Activated T-cell treated with anti-CD3 and anti-CD28 coated beads, Interleukin-2, amount 50 U/mL, for 4 hours (primary cell): ENCODE results near the gene SNTG2. TPM values are rescaled to one million over a fixed set of nuclear protein-coding genes. Genes with fewer than 3 reads are reported as not detected.

Experiments
- ATAC-seq, 2 donors: fragments of 200-7000 bp; cut with Tn5 transposase; one replicate each; pipeline ENCODE4 v1.10.0; 2021
- DNase-seq: peaks from one replicate; pipeline ENCODE4 v3.0.0-alpha.2; 2020
- H3K27me3 Mint-ChIP-seq: one replicate; pipeline ENCODE4 v1.8.0; 2021; ENCODE audit warnings: low read depth, mixed read lengths
- H3K36me3 Mint-ChIP-seq: one replicate; pipeline ENCODE4 v1.8.0; 2022; ENCODE audit warnings: mixed read lengths; ENCODE audit not compliant: insufficient read depth
- H3K4me1 Mint-ChIP-seq: one replicate; pipeline ENCODE4 v1.8.0; 2021; ENCODE audit warnings: low read depth, mixed read lengths
- H3K4me3 Mint-ChIP-seq: one replicate; pipeline ENCODE4 v1.8.0; 2021; ENCODE audit warnings: mild to moderate bottlenecking, moderate library complexity, mixed read lengths
- H3K9me3 Mint-ChIP-seq: one replicate; pipeline ENCODE4 v1.8.0; 2021; ENCODE audit warnings: mixed read lengths
- total RNA-seq, 3 donors: library from RNA; stranded (reverse); gene quantifications; one replicate each; pipeline ENCODE4 v1.2.1, GENCODE V29; 2021

The SNTG2 gene
- total RNA-seq, 3 donors from 2014 or later = 0.22 to 1.0 (median 0.98) TPM

DNA sequence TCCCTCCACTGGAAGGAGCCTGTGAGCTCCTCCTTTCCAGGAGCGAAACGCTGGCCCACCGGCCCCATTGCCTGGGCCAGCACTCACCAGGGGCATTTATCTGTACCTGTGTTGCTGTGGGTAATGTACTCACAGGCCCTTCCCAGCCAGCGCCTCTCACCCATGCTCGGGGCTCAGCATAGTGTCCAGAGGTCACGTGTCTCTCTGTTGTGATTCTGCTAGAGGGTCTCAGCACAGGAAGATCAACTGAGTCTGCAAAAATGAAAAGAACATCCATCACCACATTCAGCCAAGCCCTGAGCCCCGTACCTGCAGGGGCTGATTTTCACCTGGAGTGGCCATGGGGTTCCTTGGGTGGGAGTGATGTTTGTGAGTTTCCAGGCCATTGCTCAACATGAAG, 359.6 kb downstream of the SNTG2 start:
- ATAC-seq = no peak
- H3K27me3 Mint-ChIP-seq = no peaks in the 10 kb centered on the region
- H3K4me3 Mint-ChIP-seq = no peak overlapping the region
- DNase-seq = no peak
- no peaks in the 10 kb centered on the region for H3K4me1 Mint-ChIP-seq
- no peaks in the 10 kb centered on the region for H3K9me3 Mint-ChIP-seq
- H3K36me3 Mint-ChIP-seq = no peaks in the 10 kb centered on the region

DNA sequence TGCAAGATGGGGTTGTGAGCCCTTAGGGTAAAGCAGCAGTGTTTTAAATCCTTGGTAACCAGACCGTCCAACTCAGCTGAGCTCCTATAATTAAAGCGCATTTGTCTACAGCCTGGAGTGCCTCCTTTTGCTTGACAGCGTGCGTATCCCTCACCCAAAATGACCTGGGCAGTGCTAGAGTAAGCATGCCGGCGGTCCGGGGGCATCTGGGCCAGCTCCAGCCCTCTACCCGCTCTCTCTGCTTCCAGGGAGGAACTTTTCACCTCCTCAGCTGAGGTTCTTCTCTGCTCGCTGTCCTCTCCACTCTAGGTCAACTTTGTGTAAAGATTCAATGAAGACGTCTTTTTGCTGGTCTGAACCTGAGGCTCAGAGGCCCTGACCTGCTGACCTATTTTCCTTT, 360.2 kb downstream of the SNTG2 start:
- ATAC-seq (no peak), DNase-seq (no peak)
- Mint-ChIP-seq H3K4me3 (no peak overlapping the region), H3K4me1 (no peaks in the 10 kb centered on the region), H3K27me3 (peaks cover 1% of the 10 kb centered on the region), H3K36me3 (peaks cover 2% of the 10 kb centered on the region), H3K9me3 (no peaks in the 10 kb centered on the region)

DNA sequence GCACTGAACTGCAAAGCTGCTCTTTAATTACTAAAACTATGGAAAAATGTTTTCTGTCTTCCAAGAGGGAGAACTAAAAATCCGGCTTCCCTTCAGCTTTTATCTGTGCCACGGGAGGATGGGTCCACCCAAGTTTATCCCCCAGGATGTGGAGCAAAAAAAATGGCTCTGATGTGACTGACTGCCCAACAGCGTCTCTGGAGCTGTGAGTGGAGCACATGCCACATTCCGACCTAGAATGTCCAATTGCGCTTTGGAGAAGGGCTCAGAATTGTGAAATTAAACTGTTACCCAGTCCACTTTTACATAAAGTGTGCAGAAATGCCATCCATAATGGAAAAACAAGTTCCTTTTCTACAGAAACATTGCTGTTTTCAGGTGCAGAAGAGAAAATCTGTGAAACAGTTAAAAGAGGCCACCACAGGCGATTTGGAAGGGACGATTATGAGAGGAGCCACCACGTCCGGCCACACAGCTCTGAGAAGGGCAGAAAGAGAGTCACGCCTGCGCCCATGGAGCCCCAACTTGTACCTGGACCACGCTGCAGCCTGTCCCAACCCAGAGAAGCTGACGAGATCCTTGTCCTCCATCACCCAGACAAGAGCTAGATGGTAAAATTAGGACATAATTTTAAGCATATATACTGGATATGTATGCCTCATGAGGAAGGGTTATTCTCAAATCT, 362.7 kb downstream of the SNTG2 start:
- ATAC-seq (no peak), DNase-seq (no peak)
- Mint-ChIP-seq H3K4me3 (no peak overlapping the region), H3K36me3 (peaks cover 4% of the 10 kb centered on the region), H3K27me3 (peaks cover 2% of the 10 kb centered on the region), H3K9me3 (no peaks in the 10 kb centered on the region), H3K4me1 (no peaks in the 10 kb centered on the region)

DNA sequence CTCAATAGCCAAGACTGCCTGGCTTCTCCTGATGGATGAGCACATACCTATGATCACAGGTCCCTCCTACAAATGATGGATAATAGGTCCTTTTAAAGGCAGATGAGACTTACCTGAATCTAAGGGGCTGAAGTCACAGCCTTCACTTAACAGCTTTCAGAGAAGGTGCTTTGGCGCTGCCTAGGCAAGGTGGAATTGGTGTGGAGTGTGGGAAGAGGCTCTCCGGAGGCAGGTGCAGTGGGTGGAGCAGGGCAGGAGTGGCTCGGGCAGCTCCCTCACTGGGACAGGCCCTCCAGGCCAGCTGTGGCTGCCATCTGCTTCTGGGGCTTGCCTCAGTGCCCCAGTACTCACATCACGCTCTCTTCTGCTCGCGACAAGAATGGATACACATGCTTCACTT, 363.6 kb downstream of the SNTG2 start:
- H3K4me1 Mint-ChIP-seq = no peaks in the 10 kb centered on the region
- H3K9me3 Mint-ChIP-seq = no peaks in the 10 kb centered on the region
- H3K36me3 Mint-ChIP-seq = peaks cover 4% of the 10 kb centered on the region
- ATAC-seq (no peak), DNase-seq (no peak)
- peaks cover 2% of the 10 kb centered on the region for H3K27me3 Mint-ChIP-seq
- no peak overlapping the region for H3K4me3 Mint-ChIP-seq

DNA sequence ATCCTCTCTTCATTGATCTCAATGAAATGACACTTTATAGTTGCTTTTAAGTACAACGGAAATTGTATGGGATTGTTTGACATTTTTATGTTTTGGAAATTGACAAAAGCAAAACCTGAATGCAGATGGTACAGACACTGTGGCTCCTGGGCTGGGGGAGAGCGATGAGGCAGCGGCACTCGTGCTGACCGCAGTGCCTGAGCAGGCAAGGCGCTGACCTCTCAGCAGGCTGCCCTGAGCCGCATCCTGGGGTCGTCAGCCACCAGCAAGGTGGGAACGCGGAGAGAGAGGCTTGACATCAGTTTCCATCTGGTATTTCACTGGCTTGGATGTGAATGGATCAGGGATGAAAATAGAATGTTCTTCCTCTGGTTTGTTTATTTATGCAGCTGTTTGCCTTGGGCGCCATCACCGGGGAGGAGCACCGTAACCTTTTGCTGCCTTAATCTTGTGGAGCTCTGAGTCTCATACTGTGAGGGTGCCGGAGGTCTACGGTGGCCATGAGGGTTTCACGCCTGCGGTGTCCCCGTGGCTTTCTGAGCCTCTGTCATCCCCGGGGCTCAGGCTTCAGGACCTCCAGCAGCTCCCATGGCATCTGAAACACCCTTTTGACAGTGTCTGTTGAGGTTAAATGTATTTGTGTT, 367.8 kb downstream of the SNTG2 start:
- Mint-ChIP-seq H3K4me3 (no peak overlapping the region), H3K4me1 (no peaks in the 10 kb centered on the region), H3K9me3 (no peaks in the 10 kb centered on the region), H3K27me3 (peaks cover 2% of the 10 kb centered on the region), H3K36me3 (peaks cover 4% of the 10 kb centered on the region)
- no peak for ATAC-seq
- no peak for DNase-seq

DNA sequence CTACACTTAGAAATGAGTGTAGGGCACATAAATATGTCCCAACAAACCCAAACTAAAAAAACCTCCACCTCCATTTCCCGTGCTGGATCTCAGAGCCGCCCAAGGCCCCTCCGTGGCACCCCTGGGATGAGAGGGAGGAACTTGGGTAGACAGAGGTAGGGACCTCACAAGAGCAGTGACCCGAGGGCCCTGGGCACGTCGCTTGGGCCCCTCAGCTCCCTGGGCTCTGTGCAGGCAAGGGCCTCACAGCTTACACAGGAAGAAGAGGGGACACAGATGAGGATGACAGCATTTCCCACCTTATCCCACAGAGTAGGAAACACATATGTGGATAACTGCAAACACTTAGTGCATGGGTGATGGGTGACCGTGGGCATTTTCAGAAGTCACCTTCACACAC, 368.7 kb downstream of the SNTG2 start:
- ATAC-seq (no peak), DNase-seq (no peak)
- H3K27me3 Mint-ChIP-seq = peaks cover 2% of the 10 kb centered on the region
- H3K4me3 Mint-ChIP-seq = no peak overlapping the region
- H3K9me3 Mint-ChIP-seq = no peaks in the 10 kb centered on the region
- peaks cover 4% of the 10 kb centered on the region for H3K36me3 Mint-ChIP-seq
- no peaks in the 10 kb centered on the region for H3K4me1 Mint-ChIP-seq

DNA sequence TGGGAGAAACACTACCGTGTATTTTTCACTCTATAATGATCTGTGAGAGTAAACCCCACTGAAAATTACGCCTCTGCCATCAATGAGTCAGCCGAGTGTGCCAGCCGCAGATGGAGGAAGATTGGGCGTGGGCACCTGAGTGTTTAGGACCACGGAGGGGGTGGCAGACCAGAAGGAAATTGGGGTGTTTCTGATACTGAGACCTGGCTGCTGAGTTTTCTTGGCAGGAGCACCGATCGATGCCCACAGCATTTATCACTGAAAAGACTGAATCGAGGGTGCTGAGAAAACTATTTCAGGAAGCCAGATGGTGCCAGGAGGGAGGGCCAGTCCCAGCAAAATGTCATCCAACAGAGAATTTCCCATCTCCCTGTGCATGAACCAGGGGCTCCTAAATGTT, 370.7 kb downstream of the SNTG2 start:
- ATAC-seq (no peak), DNase-seq (no peak)
- no peaks in the 10 kb centered on the region for H3K27me3 Mint-ChIP-seq
- H3K9me3 Mint-ChIP-seq = no peaks in the 10 kb centered on the region
- H3K36me3 Mint-ChIP-seq = peaks cover 2% of the 10 kb centered on the region
- H3K4me3 Mint-ChIP-seq = no peak overlapping the region
- no peaks in the 10 kb centered on the region for H3K4me1 Mint-ChIP-seq

DNA sequence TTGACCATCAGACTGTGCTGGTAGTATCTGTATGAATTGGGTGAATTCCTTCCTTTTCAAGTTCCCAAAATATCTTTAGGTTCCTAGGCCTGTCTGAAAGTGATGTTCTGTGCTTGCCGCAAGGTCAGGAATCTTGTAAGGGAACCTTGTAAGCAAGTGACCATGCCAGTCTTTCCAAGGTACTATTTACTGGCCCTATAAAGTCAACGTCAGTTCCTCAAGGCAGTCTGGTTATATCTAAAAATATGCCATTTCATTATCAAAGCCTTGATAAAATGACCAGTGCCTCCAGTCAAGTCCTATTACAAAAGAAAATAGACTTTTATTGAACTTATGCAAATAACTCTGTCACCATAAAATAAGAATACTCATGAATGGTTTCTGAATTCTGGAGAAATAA, 374.2 kb downstream of the SNTG2 start:
- DNase-seq (no peak), ATAC-seq (no peak)
- Mint-ChIP-seq H3K27me3 (no peaks in the 10 kb centered on the region), H3K36me3 (no peaks in the 10 kb centered on the region), H3K9me3 (no peaks in the 10 kb centered on the region), H3K4me1 (no peaks in the 10 kb centered on the region), H3K4me3 (no peak overlapping the region)

DNA sequence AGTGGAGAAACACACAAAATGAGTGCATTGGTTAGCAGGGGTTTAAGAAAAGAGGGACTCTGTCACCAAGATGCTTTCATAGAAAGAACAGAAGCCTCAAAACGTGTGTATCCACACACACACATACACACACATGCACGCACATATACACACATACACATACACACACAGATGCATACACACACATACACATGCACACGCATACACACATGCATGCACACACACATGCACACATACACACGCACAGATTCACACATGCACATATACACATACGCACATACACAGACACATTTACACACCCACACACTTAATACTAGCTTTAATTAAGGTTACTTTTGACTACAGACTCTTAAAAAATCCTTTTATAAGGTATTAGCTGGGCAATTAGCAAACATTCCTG, 378.0 kb downstream of the SNTG2 start:
- DNase-seq (no peak), ATAC-seq (no peak)
- no peaks in the 10 kb centered on the region for H3K27me3 Mint-ChIP-seq
- H3K36me3 Mint-ChIP-seq = no peaks in the 10 kb centered on the region
- H3K4me1 Mint-ChIP-seq = no peaks in the 10 kb centered on the region
- peaks cover 5% of the 10 kb centered on the region for H3K9me3 Mint-ChIP-seq
- no peak overlapping the region for H3K4me3 Mint-ChIP-seq

DNA sequence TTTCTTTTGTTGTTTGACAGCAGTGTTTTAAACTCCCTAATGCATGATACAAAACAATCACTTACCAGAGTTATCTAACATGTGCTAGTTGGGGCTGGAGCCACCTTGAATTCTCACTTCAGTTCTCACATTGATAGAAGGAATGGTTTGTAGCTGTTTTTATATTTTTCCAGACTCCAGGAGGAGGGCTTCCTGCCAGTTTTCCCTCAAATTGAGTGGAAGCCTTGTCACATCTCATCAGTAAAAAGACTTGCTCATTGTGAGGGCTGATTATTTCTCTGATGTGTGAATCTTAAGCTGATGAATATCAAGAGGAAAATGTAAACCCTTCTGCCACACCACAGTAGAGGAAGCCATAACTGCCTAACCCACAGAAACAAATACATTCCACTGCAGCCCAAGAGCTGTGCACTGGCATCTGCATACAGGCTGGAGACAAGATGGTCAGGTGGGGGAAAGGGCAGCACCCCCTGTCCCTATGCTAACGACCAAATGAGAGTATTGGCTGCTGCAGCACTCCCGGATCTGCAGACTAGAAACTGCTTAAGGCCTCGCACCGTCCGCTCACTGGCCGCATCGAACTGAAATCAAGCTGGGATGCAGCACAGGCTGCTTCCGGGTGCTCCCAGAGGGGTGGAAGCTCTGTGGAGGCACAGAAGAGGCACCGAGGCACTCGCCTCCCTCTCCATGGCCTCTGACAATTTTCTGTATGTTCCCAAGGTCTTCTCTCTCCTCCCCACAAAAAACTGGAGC, 388.9 kb downstream of the SNTG2 start:
- no peaks in the 10 kb centered on the region for H3K36me3 Mint-ChIP-seq
- no peaks in the 10 kb centered on the region for H3K27me3 Mint-ChIP-seq
- H3K4me3 Mint-ChIP-seq = no peak overlapping the region
- no peak for ATAC-seq
- H3K4me1 Mint-ChIP-seq = no peaks in the 10 kb centered on the region
- H3K9me3 Mint-ChIP-seq = no peaks in the 10 kb centered on the region
- no peak for DNase-seq

DNA sequence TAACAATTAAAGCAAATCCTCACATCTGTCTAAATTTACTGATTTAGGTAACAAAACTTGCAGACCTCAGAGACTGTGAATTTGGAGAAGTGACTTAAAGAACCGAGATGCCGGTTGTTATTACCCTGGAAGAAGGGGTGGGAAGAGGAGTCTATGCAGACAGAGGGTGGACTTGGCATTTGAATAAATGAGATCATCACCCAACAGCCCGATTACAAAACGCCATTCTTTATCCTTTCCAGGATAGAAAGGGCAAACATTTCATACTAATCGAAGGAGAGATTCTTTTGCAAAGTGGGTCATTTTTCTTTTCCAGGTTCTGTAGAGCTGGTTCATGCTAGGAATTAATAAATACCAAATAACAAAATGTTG, 389.5 kb downstream of the SNTG2 start:
- Mint-ChIP-seq H3K4me3 (no peak overlapping the region), H3K36me3 (no peaks in the 10 kb centered on the region), H3K4me1 (no peaks in the 10 kb centered on the region), H3K27me3 (no peaks in the 10 kb centered on the region), H3K9me3 (no peaks in the 10 kb centered on the region)
- DNase-seq = no peak
- ATAC-seq = no peak

DNA sequence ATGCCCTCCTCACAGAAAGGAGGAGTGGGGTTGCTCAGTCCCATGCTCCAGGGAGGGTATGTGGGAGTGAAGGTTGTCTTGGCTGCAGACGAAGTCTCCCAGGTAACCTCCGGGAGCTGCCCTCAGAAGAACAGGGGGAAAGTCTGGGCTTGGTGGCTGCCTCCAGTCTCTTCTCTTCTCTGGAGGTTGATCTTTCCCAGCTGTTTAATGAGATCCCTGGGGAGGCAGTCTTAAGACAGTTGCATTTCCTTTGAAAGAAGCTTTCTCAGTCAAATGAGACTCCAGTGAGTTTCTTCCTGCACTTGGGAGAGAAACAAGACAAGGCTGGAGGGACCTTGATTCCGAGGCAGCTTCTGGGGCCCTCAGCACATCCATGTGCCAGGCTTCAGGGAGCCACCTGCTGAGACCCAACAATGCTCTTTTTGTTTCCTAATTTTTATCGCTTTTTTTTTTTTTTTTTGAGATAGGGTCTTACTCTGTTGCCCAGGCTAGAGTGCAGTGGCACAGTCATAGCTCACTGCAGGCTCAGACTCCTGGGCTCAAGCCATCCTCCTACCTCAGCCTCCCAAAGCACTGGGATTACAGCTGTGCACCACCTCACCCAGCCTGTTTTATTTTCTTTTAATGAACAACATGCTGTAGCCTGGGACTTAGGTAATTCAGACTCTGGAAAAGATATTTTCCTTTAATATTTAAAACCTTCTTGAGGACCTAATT, 390.9 kb downstream of the SNTG2 start:
- H3K9me3 Mint-ChIP-seq = no peaks in the 10 kb centered on the region
- H3K27me3 Mint-ChIP-seq = no peaks in the 10 kb centered on the region
- ATAC-seq = no peak

DNA sequence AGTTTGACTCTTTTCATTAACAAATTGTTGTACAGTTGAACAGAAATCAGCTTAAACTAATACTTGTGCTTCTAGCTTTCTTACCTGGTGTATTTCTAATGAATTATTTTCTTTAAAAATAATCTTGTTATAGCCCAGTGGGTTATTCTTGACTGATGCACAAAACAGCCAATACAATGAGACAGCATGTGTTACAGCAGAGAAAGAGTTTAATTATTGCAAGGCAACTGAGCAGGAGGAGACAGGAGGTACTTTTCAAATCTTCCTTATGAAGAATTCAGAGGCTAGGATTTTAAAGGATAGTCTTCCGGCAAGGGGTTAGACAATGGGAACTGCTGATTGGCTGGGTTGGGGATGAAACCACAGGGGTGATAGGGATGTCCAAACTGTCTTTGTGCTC, 398.1 kb downstream of the SNTG2 start:
- Mint-ChIP-seq H3K27me3 (no peaks in the 10 kb centered on the region), H3K4me1 (no peaks in the 10 kb centered on the region), H3K4me3 (no peak overlapping the region), H3K9me3 (peaks cover 14% of the 10 kb centered on the region), H3K36me3 (no peaks in the 10 kb centered on the region)
- no peak for ATAC-seq
- DNase-seq = no peak

More for the DNA sequence above, 390.9 kb downstream of the SNTG2 start:
- no peak for DNase-seq
- no peak overlapping the region for H3K4me3 Mint-ChIP-seq
- H3K4me1 Mint-ChIP-seq = no peaks in the 10 kb centered on the region
- no peaks in the 10 kb centered on the region for H3K36me3 Mint-ChIP-seq

DNA sequence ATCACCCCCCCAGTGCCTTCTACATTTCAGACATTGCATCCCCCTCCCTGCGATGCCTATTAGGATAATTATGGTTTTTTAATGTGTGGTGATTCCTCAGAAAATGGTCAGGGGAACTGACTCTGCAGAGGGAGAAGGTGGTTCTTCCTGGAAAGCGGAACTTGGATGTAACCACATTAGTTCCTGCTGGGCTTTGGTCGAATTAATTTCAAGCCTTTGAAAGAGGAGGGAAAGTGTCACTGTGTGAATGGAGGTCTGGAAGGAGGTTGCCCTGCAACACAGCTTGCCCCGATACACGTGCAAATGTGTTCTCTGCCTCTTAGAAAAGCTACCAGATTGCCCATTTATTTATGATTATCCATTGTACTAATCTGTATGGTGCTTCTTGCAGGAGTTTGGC, 399.5 kb downstream of the SNTG2 start:
- H3K27me3 Mint-ChIP-seq = no peaks in the 10 kb centered on the region
- H3K4me3 Mint-ChIP-seq = no peak overlapping the region
- ATAC-seq (no peak), DNase-seq (no peak)
- H3K9me3 Mint-ChIP-seq = peaks cover 14% of the 10 kb centered on the region
- H3K4me1 Mint-ChIP-seq = no peaks in the 10 kb centered on the region
- H3K36me3 Mint-ChIP-seq = no peaks in the 10 kb centered on the region
